A673 (cell line): ENCODE measurements around the gene AGPAT3.

ENCODE experiments used
- CTCF ChIP-seq: fragments of 300-800, 200-600 bp; sonication (generic); conservative IDR thresholded peaks from 2 replicates; pipeline ENCODE4 v1.5.1; 2017; ENCODE audit warnings: low read depth, mild to moderate bottlenecking, antibody characterized with exemption, low read length, moderate library complexity, mixed read lengths
- EZH2 ChIP-seq: fragments of 200-600 bp; sonication (generic); IDR thresholded peaks from 2 replicates; pipeline ENCODE4 v1.6.1; 2017; ENCODE audit warnings: borderline replicate concordance, low read depth, mild to moderate bottlenecking, mixed read lengths, antibody characterized with exemption, low read length; ENCODE audit not compliant: poor library complexity, severe bottlenecking

- no peak for TF ChIP-seq CTCF
- TF ChIP-seq EZH2: no peak
Observed at GRCh38 chr21:43925096-43925481, 60.1 kb downstream of the AGPAT3 start.
